Measurements from ENCODE around the gene ANGEL2.

ANGEL2 gene

DNA sequence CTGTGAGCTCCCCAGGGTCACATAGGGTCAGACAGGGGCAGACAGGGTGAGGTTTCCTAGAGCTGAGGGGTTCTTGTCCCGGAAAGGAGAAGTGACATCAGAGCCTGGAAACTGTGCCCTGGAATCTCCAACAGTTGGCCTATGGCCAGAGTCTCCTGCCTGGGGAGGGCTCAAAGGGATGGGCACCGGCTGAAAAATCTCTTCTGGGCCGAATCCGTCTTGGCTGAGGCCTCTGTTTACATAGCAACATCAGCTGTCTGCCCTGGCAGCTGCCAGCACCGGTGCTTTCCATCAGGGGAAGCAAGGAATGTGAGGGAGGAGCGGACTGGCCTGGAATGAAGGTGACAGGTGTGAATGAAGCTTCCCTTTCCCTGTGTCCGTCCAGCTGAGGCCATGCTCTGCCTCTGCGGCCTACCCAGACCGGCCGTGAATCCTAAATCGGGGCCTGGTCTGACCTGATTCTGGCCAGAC, 34.6 kb downstream of the ANGEL2 start:
- H3K9me2 ChIP-seq (replicated peaks; ENCODE audit: low read depth, low read length) = no peaks in the 10 kb centered on the region
- TF ChIP-seq, protein P1, sequence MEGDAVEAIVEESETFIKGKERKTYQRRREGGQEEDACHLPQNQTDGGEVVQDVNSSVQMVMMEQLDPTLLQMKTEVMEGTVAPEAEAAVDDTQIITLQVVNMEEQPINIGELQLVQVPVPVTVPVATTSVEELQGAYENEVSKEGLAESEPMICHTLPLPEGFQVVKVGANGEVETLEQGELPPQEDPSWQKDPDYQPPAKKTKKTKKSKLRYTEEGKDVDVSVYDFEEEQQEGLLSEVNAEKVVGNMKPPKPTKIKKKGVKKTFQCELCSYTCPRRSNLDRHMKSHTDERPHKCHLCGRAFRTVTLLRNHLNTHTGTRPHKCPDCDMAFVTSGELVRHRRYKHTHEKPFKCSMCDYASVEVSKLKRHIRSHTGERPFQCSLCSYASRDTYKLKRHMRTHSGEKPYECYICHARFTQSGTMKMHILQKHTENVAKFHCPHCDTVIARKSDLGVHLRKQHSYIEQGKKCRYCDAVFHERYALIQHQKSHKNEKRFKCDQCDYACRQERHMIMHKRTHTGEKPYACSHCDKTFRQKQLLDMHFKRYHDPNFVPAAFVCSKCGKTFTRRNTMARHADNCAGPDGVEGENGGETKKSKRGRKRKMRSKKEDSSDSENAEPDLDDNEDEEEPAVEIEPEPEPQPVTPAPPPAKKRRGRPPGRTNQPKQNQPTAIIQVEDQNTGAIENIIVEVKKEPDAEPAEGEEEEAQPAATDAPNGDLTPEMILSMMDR (conservative IDR thresholded peaks at IDR 0.05; ENCODE audit: low read length) = no peak
- TF ChIP-seq EZH2phosphoT487 (IDR thresholded peaks at IDR 0.05; ENCODE audit: borderline replicate concordance) = no peak
- no peaks in the 10 kb centered on the region for H3K79me2 ChIP-seq (ENCODE audit: insufficient read depth, low read length)
- no peak overlapping the region for H3K9ac ChIP-seq (ENCODE audit: low read depth, low read length, poor library complexity, severe bottlenecking)
- H3K36me3 ChIP-seq (ENCODE audit: insufficient read depth, low read length) = peaks cover 11% of the 10 kb centered on the region; the same call in 1 of the 2 replicates
- no peak overlapping the region for H2AFZ ChIP-seq (ENCODE audit: low read length)
- no peaks in the 10 kb centered on the region for H3F3A ChIP-seq (ENCODE audit: low read depth)
- no peaks in the 10 kb centered on the region for H4K20me1 ChIP-seq (ENCODE audit: insufficient read depth, low read length, poor library complexity, severe bottlenecking)
- no peaks in the 10 kb centered on the region for H3K4me1 ChIP-seq (ENCODE audit: insufficient read depth, low read length, poor library complexity, severe bottlenecking)
- H3K9me3 ChIP-seq (ENCODE audit: insufficient read depth, low read depth, low read length) = no peaks in the 10 kb centered on the region
- no peak overlapping the region for H3K4me3 ChIP-seq (ENCODE audit: low read length, poor library complexity, severe bottlenecking)
- H3K27me3 ChIP-seq (ENCODE audit: insufficient read depth, low read length, poor library complexity, severe bottlenecking) = no peaks in the 10 kb centered on the region
- H3K4me2 ChIP-seq (ENCODE audit: low read depth, low read length, poor library complexity, severe bottlenecking) = no peak overlapping the region

DNA sequence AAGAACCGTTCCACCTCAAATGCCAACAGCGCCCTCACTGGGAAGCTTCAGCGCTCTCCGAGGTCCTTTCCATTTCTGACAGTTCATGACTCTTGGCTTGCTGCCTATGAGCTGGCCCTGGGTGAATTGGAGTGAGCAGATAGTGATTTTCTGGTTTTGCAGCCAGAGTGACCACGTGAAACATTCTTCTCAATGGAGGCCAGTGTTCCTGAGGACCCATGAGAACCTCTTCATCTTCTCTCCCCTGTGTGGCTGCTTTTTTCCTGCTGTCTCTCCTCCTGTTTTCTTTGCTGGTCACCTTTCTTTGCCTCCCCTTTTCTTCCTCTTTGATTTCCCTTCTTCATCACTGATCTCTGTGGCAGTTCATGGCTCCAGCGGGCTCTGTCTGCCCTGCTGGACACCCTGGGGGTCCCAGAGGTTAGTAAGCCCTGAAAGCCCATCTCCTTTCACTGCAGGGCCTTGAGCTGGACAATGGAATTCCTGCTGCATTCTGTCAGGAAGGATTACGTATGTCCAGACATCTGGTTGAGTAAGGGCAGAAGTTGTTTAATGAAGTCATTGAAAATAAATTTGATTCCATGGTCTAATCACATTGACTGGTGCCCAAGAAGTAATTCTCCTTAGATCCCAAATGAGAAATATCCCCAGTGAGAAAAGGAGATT, 35.4 kb downstream of the ANGEL2 start:
- H3K27me3 ChIP-seq (ENCODE audit: insufficient read depth, low read length, poor library complexity, severe bottlenecking) = no peaks in the 10 kb centered on the region
- H3K4me2 ChIP-seq (ENCODE audit: low read depth, low read length, poor library complexity, severe bottlenecking) = no peak overlapping the region
- H3K9me2 ChIP-seq (replicated peaks; ENCODE audit: low read depth, low read length) = no peaks in the 10 kb centered on the region
- H3K79me2 ChIP-seq (ENCODE audit: insufficient read depth, low read length) = no peaks in the 10 kb centered on the region
- H4K20me1 ChIP-seq (ENCODE audit: insufficient read depth, low read length, poor library complexity, severe bottlenecking) = no peaks in the 10 kb centered on the region
- peaks cover 16% of the 10 kb centered on the region; the same call in 1 of the 2 replicates for H3K36me3 ChIP-seq (ENCODE audit: insufficient read depth, low read length)
- TF ChIP-seq, protein P1 (conservative IDR thresholded peaks at IDR 0.05; ENCODE audit: low read length) = no peak
- TF ChIP-seq EZH2phosphoT487 (IDR thresholded peaks at IDR 0.05; ENCODE audit: borderline replicate concordance) = no peak
- no peaks in the 10 kb centered on the region for H3K9me3 ChIP-seq (ENCODE audit: insufficient read depth, low read depth, low read length)
- H3F3A ChIP-seq (ENCODE audit: low read depth) = no peaks in the 10 kb centered on the region
- H3K4me1 ChIP-seq (ENCODE audit: insufficient read depth, low read length, poor library complexity, severe bottlenecking) = no peaks in the 10 kb centered on the region
- H3K9ac ChIP-seq (ENCODE audit: low read depth, low read length, poor library complexity, severe bottlenecking) = no peak overlapping the region
- H2AFZ ChIP-seq (ENCODE audit: low read length) = no peak overlapping the region
- no peak overlapping the region for H3K4me3 ChIP-seq (ENCODE audit: low read length, poor library complexity, severe bottlenecking)

DNA sequence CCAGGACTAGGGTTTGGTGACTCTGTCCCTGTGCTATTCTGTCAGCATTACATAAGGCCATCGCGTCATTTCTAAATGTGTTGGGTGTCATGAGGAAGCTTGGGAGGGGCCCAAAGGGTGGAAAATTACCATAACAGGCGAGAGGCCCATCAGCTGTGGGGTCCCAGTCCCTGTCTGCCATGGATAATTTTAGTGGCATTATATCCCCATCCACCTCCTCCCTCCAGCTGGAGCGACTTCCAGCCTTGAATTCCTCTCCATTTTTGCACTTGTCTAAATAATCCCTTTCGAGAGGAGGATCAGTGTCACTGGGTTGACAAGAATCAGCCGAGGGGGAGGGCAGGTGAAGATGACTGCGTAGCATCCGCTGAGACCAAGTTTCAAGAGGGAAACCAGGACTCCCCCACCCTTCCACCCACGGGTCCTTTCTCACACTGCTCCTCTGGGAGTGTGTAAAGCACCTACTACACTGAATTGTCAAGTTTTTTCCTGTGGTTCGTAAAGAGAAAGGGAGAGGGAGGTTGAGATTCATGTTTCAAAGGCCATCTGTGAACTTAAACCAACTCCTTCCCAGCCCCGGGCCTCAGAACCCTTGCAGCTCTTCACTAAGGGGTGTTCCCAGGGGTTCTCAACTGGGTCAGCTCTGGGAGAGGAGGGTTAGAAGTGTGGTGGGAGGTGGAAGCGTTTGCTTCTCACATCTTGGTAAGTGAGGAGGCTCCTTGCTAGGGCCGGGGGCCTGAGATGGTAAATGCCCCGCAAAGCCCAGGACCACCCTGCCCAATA, 36.1 kb downstream of the ANGEL2 start:
- peaks cover 22% of the 10 kb centered on the region; the same call in 1 of the 2 replicates for H3K36me3 ChIP-seq (ENCODE audit: insufficient read depth, low read length)
- no peak overlapping the region for H3K9ac ChIP-seq (ENCODE audit: low read depth, low read length, poor library complexity, severe bottlenecking)
- H3F3A ChIP-seq (ENCODE audit: low read depth) = no peaks in the 10 kb centered on the region

More for the DNA sequence above, 36.1 kb downstream of the ANGEL2 start:
- no peaks in the 10 kb centered on the region for H3K9me3 ChIP-seq (ENCODE audit: insufficient read depth, low read depth, low read length)
- H3K4me2 ChIP-seq (ENCODE audit: low read depth, low read length, poor library complexity, severe bottlenecking) = no peak overlapping the region
- H4K20me1 ChIP-seq (ENCODE audit: insufficient read depth, low read length, poor library complexity, severe bottlenecking) = no peaks in the 10 kb centered on the region
- TF ChIP-seq, protein P1 (conservative IDR thresholded peaks at IDR 0.05; ENCODE audit: low read length) = no peak
- no peak for TF ChIP-seq EZH2phosphoT487 (IDR thresholded peaks at IDR 0.05; ENCODE audit: borderline replicate concordance)
- H3K27me3 ChIP-seq (ENCODE audit: insufficient read depth, low read length, poor library complexity, severe bottlenecking) = no peaks in the 10 kb centered on the region
- no peak overlapping the region for H2AFZ ChIP-seq (ENCODE audit: low read length)
- H3K9me2 ChIP-seq (replicated peaks; ENCODE audit: low read depth, low read length) = no peaks in the 10 kb centered on the region
- H3K4me3 ChIP-seq (ENCODE audit: low read length, poor library complexity, severe bottlenecking) = no peak overlapping the region
- H3K4me1 ChIP-seq (ENCODE audit: insufficient read depth, low read length, poor library complexity, severe bottlenecking) = no peaks in the 10 kb centered on the region
- H3K79me2 ChIP-seq (ENCODE audit: insufficient read depth, low read length) = no peaks in the 10 kb centered on the region
